Measurements from ENCODE around the gene PHLDA2. TPM values are rescaled to one million over a fixed set of nuclear protein-coding genes. Genes with fewer than 3 reads are reported as not detected.
"Not testable (repeated sequence)": the region's sequence is repeated elsewhere in the genome, so short reads cannot be mapped to it uniquely, and the experiment has no call there.

Gene PHLDA2
- total RNA-seq, 3 donors from 2014 or later: 6.9 to 11.0 (median 8.6) TPM

GRCh38 chr11:2905299-2905698, 23.9 kb downstream of the PHLDA2 start:
- peaks cover 14% of the 10 kb centered on the region for H3K4me1 Mint-ChIP-seq (ENCODE audit: low read depth)
- not testable (repeated sequence) for DNase-seq; H3K9me3 Mint-ChIP-seq; H3K4me3 Mint-ChIP-seq; H3K27me3 Mint-ChIP-seq (ENCODE audit: low read depth); ATAC-seq
- peaks cover 12% of the 10 kb centered on the region for H3K36me3 Mint-ChIP-seq (ENCODE audit: insufficient read depth)

- H3K9me3 Mint-ChIP-seq: peaks cover 4% of the 10 kb centered on the region
- ATAC-seq (no peak), DNase-seq (no peak)
- H3K4me3 Mint-ChIP-seq: peak overlapping the region; percentile 11
- H3K27me3 Mint-ChIP-seq (ENCODE audit: low read depth): no peaks in the 10 kb centered on the region
- peaks cover 12% of the 10 kb centered on the region for H3K36me3 Mint-ChIP-seq (ENCODE audit: insufficient read depth)
- peaks cover 22% of the 10 kb centered on the region for H3K4me1 Mint-ChIP-seq (ENCODE audit: low read depth)
These were observed 24.8 kb downstream of the PHLDA2 start for GRCh38 chr11:2904153-2905052.

- peaks cover 12% of the 10 kb centered on the region for H3K36me3 Mint-ChIP-seq (ENCODE audit: insufficient read depth)
- no peak for DNase-seq
- peaks cover 4% of the 10 kb centered on the region for H3K9me3 Mint-ChIP-seq
- H3K4me3 Mint-ChIP-seq: peak overlapping the region; percentile 50
- H3K27me3 Mint-ChIP-seq (ENCODE audit: low read depth): no peaks in the 10 kb centered on the region
- H3K4me1 Mint-ChIP-seq (ENCODE audit: low read depth): peaks cover 29% of the 10 kb centered on the region
- ATAC-seq: no peak
These were observed 25.6 kb downstream of the PHLDA2 start for GRCh38 chr11:2903672-2904011.

- H3K4me3 Mint-ChIP-seq: peak overlapping the region; percentile 75
- DNase-seq (no peak), ATAC-seq (no peak)
- peaks cover 36% of the 10 kb centered on the region for H3K4me1 Mint-ChIP-seq (ENCODE audit: low read depth)
- peaks cover 4% of the 10 kb centered on the region for H3K9me3 Mint-ChIP-seq
- no peaks in the 10 kb centered on the region for H3K27me3 Mint-ChIP-seq (ENCODE audit: low read depth)
- peaks cover 12% of the 10 kb centered on the region for H3K36me3 Mint-ChIP-seq (ENCODE audit: insufficient read depth)
These were observed 26.2 kb downstream of the PHLDA2 start for GRCh38 chr11:2902784-2903671.

GRCh38 chr11:2901854-2902783, 27.1 kb downstream of the PHLDA2 start:
- Mint-ChIP-seq H3K9me3 (peaks cover 4% of the 10 kb centered on the region), H3K27me3 (ENCODE audit: low read depth) (no peaks in the 10 kb centered on the region), H3K36me3 (ENCODE audit: insufficient read depth) (peaks cover 12% of the 10 kb centered on the region), H3K4me3 (peak overlapping the region; percentile 75), H3K4me1 (ENCODE audit: low read depth) (peaks cover 41% of the 10 kb centered on the region)
- peak; percentile 80 for DNase-seq
- ATAC-seq: peak; percentile 94

GRCh38 chr11:2901196-2901796, 27.9 kb downstream of the PHLDA2 start:
- Mint-ChIP-seq H3K9me3 (peaks cover 4% of the 10 kb centered on the region), H3K4me1 (ENCODE audit: low read depth) (peaks cover 41% of the 10 kb centered on the region), H3K27me3 (ENCODE audit: low read depth) (no peaks in the 10 kb centered on the region), H3K4me3 (peak overlapping the region; percentile 63), H3K36me3 (ENCODE audit: insufficient read depth) (peaks cover 12% of the 10 kb centered on the region)
- no peak for ATAC-seq
- no peak for DNase-seq

- H3K4me1 Mint-ChIP-seq (ENCODE audit: low read depth): peaks cover 41% of the 10 kb centered on the region
- H3K9me3 Mint-ChIP-seq: no peaks in the 10 kb centered on the region
- no peak for ATAC-seq
- H3K4me3 Mint-ChIP-seq: no peak overlapping the region
- no peak for DNase-seq
- H3K27me3 Mint-ChIP-seq (ENCODE audit: low read depth): no peaks in the 10 kb centered on the region
- no peaks in the 10 kb centered on the region for H3K36me3 Mint-ChIP-seq (ENCODE audit: insufficient read depth)
These were observed 30.0 kb downstream of the PHLDA2 start for GRCh38 chr11:2899080-2899783.

- DNase-seq: peak; percentile 36
- ATAC-seq: peak; percentile 56 to 58
- Mint-ChIP-seq H3K9me3 (no peaks in the 10 kb centered on the region), H3K36me3 (ENCODE audit: insufficient read depth) (no peaks in the 10 kb centered on the region), H3K4me3 (peak overlapping the region; percentile 54), H3K4me1 (ENCODE audit: low read depth) (peaks cover 37% of the 10 kb centered on the region), H3K27me3 (ENCODE audit: low read depth) (no peaks in the 10 kb centered on the region)
These were observed 30.7 kb downstream of the PHLDA2 start for GRCh38 chr11:2898366-2899079.

- no peak for ATAC-seq
- Mint-ChIP-seq H3K4me3 (no peak overlapping the region), H3K36me3 (ENCODE audit: insufficient read depth) (no peaks in the 10 kb centered on the region), H3K4me1 (ENCODE audit: low read depth) (peaks cover 38% of the 10 kb centered on the region), H3K9me3 (no peaks in the 10 kb centered on the region), H3K27me3 (ENCODE audit: low read depth) (no peaks in the 10 kb centered on the region)
- DNase-seq: no peak
These were observed 32.2 kb downstream of the PHLDA2 start for GRCh38 chr11:2897048-2897447.

- peaks cover 45% of the 10 kb centered on the region for H3K4me1 Mint-ChIP-seq (ENCODE audit: low read depth)
- DNase-seq (no peak), ATAC-seq (no peak)
- no peaks in the 10 kb centered on the region for H3K36me3 Mint-ChIP-seq (ENCODE audit: insufficient read depth)
- no peaks in the 10 kb centered on the region for H3K9me3 Mint-ChIP-seq
- no peak overlapping the region for H3K4me3 Mint-ChIP-seq
- no peaks in the 10 kb centered on the region for H3K27me3 Mint-ChIP-seq (ENCODE audit: low read depth)
These were observed 33.2 kb downstream of the PHLDA2 start for GRCh38 chr11:2896047-2896446.

- no peaks in the 10 kb centered on the region for H3K27me3 Mint-ChIP-seq (ENCODE audit: low read depth)
- no peaks in the 10 kb centered on the region for H3K9me3 Mint-ChIP-seq
- DNase-seq: no peak
- no peak for ATAC-seq
- H3K4me3 Mint-ChIP-seq: no peak overlapping the region
- no peaks in the 10 kb centered on the region for H3K36me3 Mint-ChIP-seq (ENCODE audit: insufficient read depth)
- H3K4me1 Mint-ChIP-seq (ENCODE audit: low read depth): peaks cover 35% of the 10 kb centered on the region
These were observed 35.3 kb downstream of the PHLDA2 start for GRCh38 chr11:2893935-2894334.

GRCh38 chr11:2892967-2893528, 36.2 kb downstream of the PHLDA2 start:
- peak; percentile 46 to 51 for ATAC-seq
- Mint-ChIP-seq H3K4me3 (peak overlapping the region; percentile 75), H3K9me3 (no peaks in the 10 kb centered on the region), H3K4me1 (ENCODE audit: low read depth) (peaks cover 26% of the 10 kb centered on the region), H3K27me3 (ENCODE audit: low read depth) (no peaks in the 10 kb centered on the region), H3K36me3 (ENCODE audit: insufficient read depth) (no peaks in the 10 kb centered on the region)
- peak; percentile 24 for DNase-seq
